Heart right ventricle (tissue), 16 donors: Measurements from ENCODE around the gene ATXN1. TPM values are rescaled to one million over a fixed set of nuclear protein-coding genes. Genes with fewer than 3 reads are reported as not detected.

ENCODE experiments used
- ATAC-seq, 8 donors: fragments of 200-7000 bp; cut with Tn5 transposase; one replicate each; pipeline ENCODE4 v1.9.1; 2020; ENCODE audit warnings: mild to moderate bottlenecking in 8 of 8, moderate library complexity in 8 of 8, moderate number of reproducible peaks in 1 of 8
- DNase-seq, 2 donors: peaks; one replicate each; pipeline ENCODE4 v3.0.0-alpha.2; 2020
- H3K27ac ChIP-seq, 10 donors: fragments of 200-600 bp; sonication (generic) in 2 of 10; one replicate each; pipeline versions ENCODE4 v1.5.0 to v1.8.0; 2020 to 2022; ENCODE audit warnings: mild to moderate bottlenecking in 3 of 10
- H3K27me3 ChIP-seq, 7 donors: fragments of 200-600 bp; one replicate each; pipeline ENCODE4 v1.8.0; 2021 to 2022; ENCODE audit warnings: mild to moderate bottlenecking in 2 of 7
- H3K36me3 ChIP-seq, 9 donors: fragments of 200-600 bp; sonication (generic) in 1 of 9; one replicate each; pipeline versions ENCODE4 v1.5.0 to v1.8.0; 2020 to 2022; ENCODE audit warnings: mild to moderate bottlenecking in 2 of 9
- H3K4me1 ChIP-seq, 9 donors: fragments of 200-600 bp; sonication (generic) in 1 of 9; one replicate each; pipeline versions ENCODE4 v1.5.0 to v1.8.0; 2020 to 2022; ENCODE audit warnings: mild to moderate bottlenecking in 4 of 9
- H3K4me3 ChIP-seq, 10 donors: fragments of 200-600 bp; sonication (generic) in 2 of 10; one replicate each; pipeline versions ENCODE4 v1.5.0 to v1.8.0; 2020 to 2022; ENCODE audit warnings: mild to moderate bottlenecking in 7 of 10, moderate library complexity in 2 of 10
- H3K9me3 ChIP-seq, 11 donors: fragments of 200-600 bp in 10 of 11; sonication (generic) in 2 of 11; one replicate each; pipeline versions ENCODE4 v1.5.0 to v1.8.0; 2013 to 2022; ENCODE audit warnings: mild to moderate bottlenecking in 2 of 11, control low read depth in 1 of 11, moderate library complexity in 1 of 11
- WGBS, 2 donors: extraction: QIAGEN DNeasy Blood & Tissue Kit; methylation state at CpG; one replicate each; pipeline ENCODE4 v1.1.7; 2013; ENCODE audit warnings: inconsistent platforms in 1 of 2; 5-methylcytosine and 5-hydroxymethylcytosine counted together
- intact Hi-C, 10 donors: fragments of 100-400 bp; cut with DNase I; formaldehyde crosslinking; loops; one replicate each; pipeline versions ENCODE4 v1.11.1 to v1.14.2; 2022
- polyA plus RNA-seq, 2 donors: library from polyadenylated mRNA; stranded (reverse); fragments of 200-250 nt; gene quantifications; one replicate each; pipeline ENCODE4 v1.2.3, GENCODE V29; 2013
- total RNA-seq, 10 donors: library from RNA; stranded (reverse); fragmentation: NEBNext Ultra II Directional in 3 of 10; extraction: Animal tissue kit (Norgen Biotek cat#: 25700) in 3 of 10; gene quantifications; one replicate each; pipeline versions ENCODE4 v1.2.1 to v1.2.4, GENCODE V29; 2021 to 2023
- TF ChIP-seq, protein P1 (sequence below), 9 donors: fragments of 200-600 bp; sonication (generic) in 2 of 9; IDR thresholded peaks; one replicate each; pipeline versions ENCODE4 v1.5.0 to v1.8.0; 2021 to 2022; ENCODE audit warnings: antibody characterized with exemption in 9 of 9, mild to moderate bottlenecking in 5 of 9, moderate library complexity in 1 of 9
- donor health status: Arrhythmogenic right ventricular cardiomyopathy.
- donor health status: ischemic (EF 13 %, LVEDD 7.1; RV severe dilation, severe dysfunction).
- donor health status: healthy with polysubstance abuse.
- donor health status: DM: no; HTN: yes; CAD: no.
- donor health status: DM: no; HTN: no; CAD: no.
- donor health status: ischemic (EF 25% LVEDD 6.9; RV normal size, moderate dysfunction).
- donor health status: ischemic (EF 25% LVEDD 5.7; RV mildly dilated, moderate dysfunction).
- donor health status: healthy.
- donor health status: DM: yes; HTN: yes; CAD: no.
- donor health status: Ischemic cardiomyopathy.
- donor health status: ischemic (EF 35%, LVEDD 5.7; RV mildly dilated, moderate dysfunction).
- donor health status: nonischemic (EF 11% LVEDD 7.7; RV severe dilation, severe dysfunction).
- donor health status: DM: yes; HTN: yes; CAD: no.
- donor health status: PGD.
- donor health status: ischemic (EF 29% LVEDD 5.4; RV normal size, mild dysfunction).
- donor health status: nonischemic (EF 23%, LVEDD 6.1; RV moderate dilation, normal function).

The ATXN1 gene
- total and polyA plus RNA-seq, 12 donors = 4.1 to 46.5 (median 40.3) TPM

DNA sequence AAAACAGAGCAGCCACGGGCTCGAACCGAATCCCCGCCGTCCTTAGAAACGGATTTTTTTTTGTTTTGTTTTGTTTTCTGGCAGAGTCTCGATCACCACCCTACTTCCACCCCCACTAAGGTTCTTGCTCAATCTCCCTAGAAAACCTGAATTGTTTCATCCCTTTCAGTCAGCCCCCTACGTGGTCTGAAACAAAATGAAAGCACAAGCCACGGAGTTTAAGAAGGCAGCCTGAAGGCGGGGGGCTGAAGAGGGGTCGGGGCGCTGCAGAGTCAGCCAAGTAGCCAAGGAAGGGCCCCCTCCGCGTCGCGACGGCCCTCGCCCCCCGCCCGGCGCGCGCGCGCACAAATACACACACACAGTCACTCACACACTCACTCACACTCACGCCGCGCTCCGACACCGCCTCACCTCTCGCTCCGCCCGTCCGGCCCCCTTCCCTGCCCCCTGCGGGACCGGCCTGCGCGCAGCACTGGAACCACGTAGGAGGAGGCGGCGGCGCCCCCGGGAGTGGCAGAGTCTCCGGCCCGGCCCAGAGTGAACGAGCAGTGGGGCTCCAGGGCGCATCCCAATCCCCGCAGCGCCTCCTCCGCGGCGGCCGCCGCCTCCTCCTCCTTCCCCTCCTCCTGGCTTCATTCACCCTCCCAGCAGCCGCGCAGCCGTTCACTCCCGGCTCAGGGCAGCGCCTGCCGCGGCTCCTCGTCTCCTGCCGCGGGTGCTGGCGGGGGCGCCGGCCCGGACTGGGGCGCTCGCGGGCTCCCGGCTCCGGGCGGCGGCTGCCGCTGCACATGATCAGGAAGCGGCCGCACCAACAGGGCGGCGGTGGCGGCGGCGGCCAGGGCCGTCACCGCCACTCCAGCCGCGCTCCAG lies 1.4 kb downstream of the ATXN1 start:
- WGBS, 2 donors = 0% methylated on average over 70 to 87 of the region's 87 CpGs
- peak; percentile 93 for DNase-seq
- intact Hi-C loops = loop anchor here (2.0 to 10.0 kb wide), 20 partner anchors 75 to 428 kb away; no protein-coding TSS in a partner anchor
- Histone ChIP-seq H3K9me3 (no peaks in the 10 kb centered on the region), H3K4me3 (peak overlapping the region; percentile 67 to 90 (median 86)), H3K27me3 (no peaks in the 10 kb centered on the region), H3K4me1 (peaks cover 0 to 65% (median 48%) of the 10 kb centered on the region in 9 donors), H3K36me3 (no peaks in the 10 kb centered on the region), H3K27ac (peak overlapping the region; percentile 92 to 99 (median 98))
- peak; percentile 78 to 90 (median 84) for ATAC-seq
- TF ChIP-seq, protein P1, sequence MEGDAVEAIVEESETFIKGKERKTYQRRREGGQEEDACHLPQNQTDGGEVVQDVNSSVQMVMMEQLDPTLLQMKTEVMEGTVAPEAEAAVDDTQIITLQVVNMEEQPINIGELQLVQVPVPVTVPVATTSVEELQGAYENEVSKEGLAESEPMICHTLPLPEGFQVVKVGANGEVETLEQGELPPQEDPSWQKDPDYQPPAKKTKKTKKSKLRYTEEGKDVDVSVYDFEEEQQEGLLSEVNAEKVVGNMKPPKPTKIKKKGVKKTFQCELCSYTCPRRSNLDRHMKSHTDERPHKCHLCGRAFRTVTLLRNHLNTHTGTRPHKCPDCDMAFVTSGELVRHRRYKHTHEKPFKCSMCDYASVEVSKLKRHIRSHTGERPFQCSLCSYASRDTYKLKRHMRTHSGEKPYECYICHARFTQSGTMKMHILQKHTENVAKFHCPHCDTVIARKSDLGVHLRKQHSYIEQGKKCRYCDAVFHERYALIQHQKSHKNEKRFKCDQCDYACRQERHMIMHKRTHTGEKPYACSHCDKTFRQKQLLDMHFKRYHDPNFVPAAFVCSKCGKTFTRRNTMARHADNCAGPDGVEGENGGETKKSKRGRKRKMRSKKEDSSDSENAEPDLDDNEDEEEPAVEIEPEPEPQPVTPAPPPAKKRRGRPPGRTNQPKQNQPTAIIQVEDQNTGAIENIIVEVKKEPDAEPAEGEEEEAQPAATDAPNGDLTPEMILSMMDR (IDR thresholded peaks at IDR 0.05) = peak in 5 of 9 donors; percentile 25 to 49 (median 29)

DNA sequence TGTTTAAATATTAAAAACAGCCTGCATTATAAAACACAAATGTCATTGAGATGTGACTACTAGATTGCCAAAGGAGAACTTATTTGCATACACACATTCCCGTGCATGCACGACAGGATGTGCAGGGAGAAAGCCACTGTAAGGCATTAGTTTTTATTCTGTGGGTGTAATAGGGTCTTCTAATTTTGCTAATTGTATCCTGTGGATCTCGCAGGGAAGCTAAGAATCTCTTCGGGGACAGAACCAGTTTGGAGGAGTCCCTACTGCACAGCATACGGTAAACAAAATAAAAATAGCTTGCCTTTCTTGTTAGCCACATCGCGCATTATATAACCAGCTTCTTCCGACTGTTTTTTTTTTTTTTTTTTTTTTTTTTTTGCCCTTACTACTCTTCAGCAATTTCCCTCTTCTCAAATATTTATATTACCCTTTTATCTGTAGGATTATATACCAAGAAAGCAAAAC lies 2.0 kb downstream of the ATXN1 start:
- intact Hi-C loops = loop anchor here in 5 of 10 donors (2.0 to 10.0 kb wide), 6 partner anchors 74 to 246 kb away; no protein-coding TSS in a partner anchor

DNA sequence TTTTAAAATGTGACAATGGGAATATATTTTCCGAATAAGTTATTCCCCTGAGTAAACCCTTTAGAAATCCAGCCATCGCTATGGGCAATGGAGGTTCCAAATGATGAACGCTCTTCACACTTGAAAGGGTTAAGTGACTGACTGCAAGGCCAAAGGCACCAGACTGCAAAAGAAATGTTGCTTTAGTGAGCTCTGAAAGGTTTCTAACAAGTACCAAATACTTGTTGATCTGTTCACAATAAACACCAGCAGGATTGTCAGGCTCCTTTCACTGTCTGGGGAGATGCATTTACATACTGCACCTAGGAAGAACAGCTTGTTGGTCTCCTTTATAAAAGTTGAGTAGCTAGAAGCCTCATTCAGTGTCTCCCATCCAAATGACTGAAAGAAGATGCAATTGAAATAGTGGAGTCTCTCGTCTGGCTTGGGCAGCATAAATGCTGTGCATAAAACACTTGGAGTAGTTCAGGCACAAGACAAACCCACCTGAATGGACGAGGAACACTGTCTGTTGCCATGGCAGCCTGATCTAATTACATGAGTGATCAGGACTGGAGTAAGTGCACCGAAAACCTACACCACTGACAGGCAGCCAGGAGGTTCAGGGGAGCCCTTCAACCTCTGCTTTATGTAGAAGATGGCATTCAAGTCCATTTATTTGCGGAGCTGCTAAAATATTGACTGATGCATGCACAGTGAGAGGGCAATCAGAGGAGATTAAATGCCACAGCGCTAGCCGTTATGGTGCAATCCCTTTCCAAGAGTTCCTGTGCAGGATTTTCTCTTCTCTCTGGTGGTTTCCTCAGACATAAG lies 2.9 kb downstream of the ATXN1 start:
- H3K4me3 ChIP-seq = peak overlapping the region in 8 of 10 donors; percentile 67 to 90 (median 86)
- TF ChIP-seq, protein P1 (IDR thresholded peaks at IDR 0.05) = no peak
- no peaks in the 10 kb centered on the region for H3K27me3 ChIP-seq
- H3K4me1 ChIP-seq = peaks cover 0 to 70% (median 63%) of the 10 kb centered on the region in 9 donors
- no peak for DNase-seq
- peak overlapping the region in 9 of 10 donors; percentile 98 to 99 (median 99) for H3K27ac ChIP-seq
- WGBS, 2 donors = 36 to 38% methylated on average over 9 of the region's 9 CpGs
- intact Hi-C loops = loop anchor here in 5 of 10 donors (2.0 to 10.0 kb wide), 6 partner anchors 74 to 246 kb away; no protein-coding TSS in a partner anchor
- peaks cover 0 to 6% (median 0%) of the 10 kb centered on the region in 9 donors for H3K36me3 ChIP-seq
- ATAC-seq = no peak
- H3K9me3 ChIP-seq = no peaks in the 10 kb centered on the region

More for the DNA sequence above, 2.0 kb downstream of the ATXN1 start:
- no peaks in the 10 kb centered on the region for H3K27me3 ChIP-seq
- peak overlapping the region; percentile 92 to 99 (median 98) for H3K27ac ChIP-seq
- TF ChIP-seq, protein P1 (IDR thresholded peaks at IDR 0.05) = no peak
- peak in 3 of 8 donors; percentile 11 to 24 (median 22) for ATAC-seq
- WGBS, 2 donors = 0 to 1% methylated on average over 8 of the region's 8 CpGs
- no peaks in the 10 kb centered on the region for H3K36me3 ChIP-seq
- H3K4me1 ChIP-seq = peaks cover 0 to 69% (median 54%) of the 10 kb centered on the region in 9 donors
- no peak for DNase-seq
- no peaks in the 10 kb centered on the region for H3K9me3 ChIP-seq
- H3K4me3 ChIP-seq = peak overlapping the region; percentile 67 to 90 (median 86)
